ENCODE results near the gene GNB1.
"Not testable (repeated sequence)": the region's sequence is repeated elsewhere in the genome, so short reads cannot be mapped to it uniquely, and the experiment has no call there.

Gene GNB1

GRCh38 chr1:1892079-1892762 is 1.3 kb upstream of the GNB1 start:
- in situ Hi-C loops (cut with MboI; ENCODE audit: low sequenced_read_pairs) = no loop called here

- in situ Hi-C loops (cut with MboI; ENCODE audit: low sequenced_read_pairs) = no loop called here
These were observed 627 bp upstream of the GNB1 start for GRCh38 chr1:1891349-1892078.

GRCh38 chr1:1889847-1890505 is 911 bp downstream of the GNB1 start:
- in situ Hi-C loops (cut with MboI; ENCODE audit: low sequenced_read_pairs) = no loop called here

- in situ Hi-C loops (cut with MboI; ENCODE audit: low sequenced_read_pairs) = no loop called here
These were observed 1.7 kb downstream of the GNB1 start for GRCh38 chr1:1889090-1889750.

GRCh38 chr1:1883890-1884289 is 7.0 kb downstream of the GNB1 start:
- in situ Hi-C loops (cut with MboI; ENCODE audit: low sequenced_read_pairs) = not testable (repeated sequence)

- in situ Hi-C loops (cut with MboI; ENCODE audit: low sequenced_read_pairs) = no loop called here
These were observed 7.6 kb downstream of the GNB1 start for GRCh38 chr1:1883092-1883873.

GRCh38 chr1:1881727-1882126 is 9.2 kb downstream of the GNB1 start:
- in situ Hi-C loops (cut with MboI; ENCODE audit: low sequenced_read_pairs) = no loop called here

- in situ Hi-C loops (cut with MboI; ENCODE audit: low sequenced_read_pairs) = no loop called here
These were observed 10.1 kb downstream of the GNB1 start for GRCh38 chr1:1880617-1881312.

GRCh38 chr1:1879942-1880341 is 10.9 kb downstream of the GNB1 start:
- in situ Hi-C loops (cut with MboI; ENCODE audit: low sequenced_read_pairs) = no loop called here

- in situ Hi-C loops (cut with MboI; ENCODE audit: low sequenced_read_pairs) = no loop called here
These were observed 12.9 kb downstream of the GNB1 start for GRCh38 chr1:1877865-1878436.

- in situ Hi-C loops (cut with MboI; ENCODE audit: low sequenced_read_pairs) = no loop called here
These were observed 14.5 kb downstream of the GNB1 start for GRCh38 chr1:1876335-1876930.

- in situ Hi-C loops (cut with MboI; ENCODE audit: low sequenced_read_pairs) = no loop called here
These were observed 15.0 kb downstream of the GNB1 start for GRCh38 chr1:1875932-1876331.

GRCh38 chr1:1874901-1875300 is 16.0 kb downstream of the GNB1 start:
- in situ Hi-C loops (cut with MboI; ENCODE audit: low sequenced_read_pairs) = no loop called here

- in situ Hi-C loops (cut with MboI; ENCODE audit: low sequenced_read_pairs) = no loop called here
These were observed 17.7 kb downstream of the GNB1 start for GRCh38 chr1:1873186-1873585.

- in situ Hi-C loops (cut with MboI; ENCODE audit: low sequenced_read_pairs) = no loop called here
These were observed 18.4 kb downstream of the GNB1 start for GRCh38 chr1:1872329-1872994.

- in situ Hi-C loops (cut with MboI; ENCODE audit: low sequenced_read_pairs) = no loop called here
These were observed 21.4 kb downstream of the GNB1 start for GRCh38 chr1:1869469-1869868.

GRCh38 chr1:1867164-1867563 is 23.7 kb downstream of the GNB1 start:
- in situ Hi-C loops (cut with MboI; ENCODE audit: low sequenced_read_pairs) = no loop called here

- in situ Hi-C loops (cut with MboI; ENCODE audit: low sequenced_read_pairs) = no loop called here
These were observed 27.9 kb downstream of the GNB1 start for GRCh38 chr1:1862905-1863547.
